B cell (primary cell): ENCODE results near the gene THEMIS2. TPM values are rescaled to one million over a fixed set of nuclear protein-coding genes. Genes with fewer than 3 reads are reported as not detected.

Experiments
- ATAC-seq: fragments of 200-7000 bp; cut with Tn5 transposase; one replicate; pipeline ENCODE4 v1.10.0; 2021; ENCODE audit warnings: low read depth, mild to moderate bottlenecking, moderate number of reproducible peaks, moderate library complexity
- CTCF ChIA-PET: fragments of 350-600 bp; sonication (Branson Sonifier 250); formaldehyde crosslinking; loops from one replicate; lab custom pipeline; 2021; ENCODE audit warnings: antibody characterized with exemption, inconsistent platforms; lab: Charles Lee
- POLR2A ChIA-PET: fragments of 350-600 bp; sonication (Branson Sonifier 250); formaldehyde crosslinking; loops from one replicate; lab custom pipeline; 2021; ENCODE audit warnings: antibody characterized with exemption; lab: Charles Lee
- DNase-seq: peaks from one replicate; pipeline ENCODE4 v3.0.0; 2013
- H2AFZ ChIP-seq: 2 replicates; pipeline ENCODE4 v1.6.1; 2012; ENCODE audit warnings: mild to moderate bottlenecking, low read depth, low read length; ENCODE audit not compliant: insufficient read depth, poor library complexity, severe bottlenecking
- H3K27ac ChIP-seq, 2 donors: 1 replicate in 1 of 2; 2 replicates in 1 of 2; pipeline ENCODE4 v1.5.1; 2012 to 2013; ENCODE audit warnings: low read length in 2 of 2, mild to moderate bottlenecking in 2 of 2, moderate library complexity in 1 of 2
- H3K27me3 ChIP-seq, 4 experiments: fragments of 200-600 bp in 1 of 4; sonication (generic) in 1 of 4; replicated peaks in 1 of 4; 1 replicate in 2 of 4; 2 replicates in 2 of 4; pipeline versions ENCODE4 v1.6.1 to v1.7.0; 2013 to 2016; ENCODE audit warnings: low read length in 3 of 4, mild to moderate bottlenecking in 2 of 4, mixed read lengths in 1 of 4, moderate library complexity in 1 of 4; ENCODE audit not compliant: insufficient read depth in 4 of 4, control insufficient read depth in 3 of 4; ENCODE audit errors: control extremely low read depth in 1 of 4
- H3K36me3 ChIP-seq, 2 experiments: replicated peaks in 1 of 2; 1 replicate in 1 of 2; 2 replicates in 1 of 2; pipeline versions ENCODE4 v1.6.1 to v1.7.1; 2013; ENCODE audit warnings: low read length in 1 of 2; ENCODE audit not compliant: insufficient read depth in 2 of 2, control insufficient read depth in 1 of 2; ENCODE audit errors: control extremely low read depth in 1 of 2, extremely low read depth in 1 of 2
- H3K4me1 ChIP-seq, 2 donors: fragments of 200-600 bp in 1 of 2; sonication (generic) in 1 of 2; 1 replicate in 1 of 2; 2 replicates in 1 of 2; pipeline versions ENCODE4 v1.5.1 to v1.6.1; 2013 to 2017; ENCODE audit warnings: low read length in 2 of 2; ENCODE audit not compliant: control insufficient read depth in 2 of 2, insufficient read depth in 2 of 2
- H3K4me2 ChIP-seq: replicated peaks from 2 replicates; pipeline ENCODE3; 2012; ENCODE audit warnings: mild to moderate bottlenecking, low read depth, low read length; ENCODE audit not compliant: poor library complexity, severe bottlenecking
- H3K4me3 ChIP-seq, 5 experiments: fragments of 200-600 bp in 1 of 5; sonication (generic) in 1 of 5; 1 replicate in 3 of 5; 2 replicates in 2 of 5; pipeline versions ENCODE4 v1.5.1 to v1.7.0; 2011 to 2016; ENCODE audit warnings: low read length in 4 of 5, mild to moderate bottlenecking in 4 of 5, low read depth in 2 of 5, control low read depth in 1 of 5, moderate library complexity in 1 of 5; ENCODE audit not compliant: insufficient read depth in 1 of 5; ENCODE audit errors: control extremely low read depth in 1 of 5, extremely low read depth in 1 of 5
- H3K79me2 ChIP-seq: fragments of 200-600 bp; sonication (generic); one replicate; pipeline ENCODE4 v1.6.0; 2016; ENCODE audit warnings: low read length; ENCODE audit not compliant: control insufficient read depth, insufficient read depth
- H3K9ac ChIP-seq: fragments of 200-600 bp; sonication (generic); 2 replicates; pipeline ENCODE4 v1.6.1; 2017; ENCODE audit warnings: mild to moderate bottlenecking, low read length, moderate library complexity
- H3K9me3 ChIP-seq, 3 donors: one replicate each; pipeline versions ENCODE4 v1.6.1 to v1.7.1; 2013; ENCODE audit warnings: low read length in 2 of 3; ENCODE audit not compliant: control insufficient read depth in 2 of 3, insufficient read depth in 1 of 3; ENCODE audit errors: control extremely low read depth in 1 of 3
- H4K20me1 ChIP-seq: 2 replicates; pipeline ENCODE4 v1.6.0; 2012; ENCODE audit warnings: mild to moderate bottlenecking, low read length; ENCODE audit not compliant: insufficient read depth, control insufficient read depth, poor library complexity, severe bottlenecking
- H3K27ac Mint-ChIP-seq: one replicate; pipeline ENCODE4 v1.8.0; 2021; ENCODE audit warnings: mixed read lengths
- H3K27me3 Mint-ChIP-seq: one replicate; pipeline ENCODE4 v1.8.0; 2021; ENCODE audit warnings: mixed read lengths
- H3K4me1 Mint-ChIP-seq: one replicate; pipeline ENCODE4 v1.8.0; 2021; ENCODE audit warnings: mixed read lengths
- H3K4me3 Mint-ChIP-seq: one replicate; pipeline ENCODE4 v1.8.0; 2021; ENCODE audit warnings: mixed read lengths
- H3K9me3 Mint-ChIP-seq: one replicate; pipeline ENCODE4 v1.8.0; 2022; ENCODE audit warnings: mixed read lengths; ENCODE audit not compliant: insufficient read depth
- CTCF ChIP-seq: fragments of 200-600 bp; IDR thresholded peaks from one replicate; pipeline ENCODE4 v1.8.0; 2022; ENCODE audit warnings: antibody characterized with exemption, mild to moderate bottlenecking
- EZH2 ChIP-seq: IDR thresholded peaks from 2 replicates; pipeline ENCODE4 v1.6.1; 2012; ENCODE audit warnings: borderline replicate concordance, low read depth, mild to moderate bottlenecking, moderate library complexity, low read length; ENCODE audit not compliant: insufficient read depth, poor library complexity, severe bottlenecking
- WGBS: methylation state at CpG from one replicate; pipeline ENCODE4 v1.1.5; 2013; ENCODE audit warnings: missing lambda C conversion rate; ENCODE audit not compliant: insufficient coverage; 5-methylcytosine and 5-hydroxymethylcytosine counted together
- intact Hi-C: fragments of 100-400 bp; cut with micrococcal nuclease; formaldehyde crosslinking; loops from one replicate; pipeline ENCODE4 v1.10.0; 2022
- polyA plus RNA-seq: library from polyadenylated mRNA; depleted of rRNA; stranded (reverse); fragments of >200 nt; gene quantifications from 2 replicates; pipeline ENCODE4 v1.2.3, GENCODE V29; 2012
- total RNA-seq, 2 donors: library from RNA; stranded (reverse); fragments of 120-200 nt in 1 of 2; gene quantifications; 1 replicate in 1 of 2; 2 replicates in 1 of 2; pipeline versions ENCODE4 v1.2.3 to v1.2.4, GENCODE V29; 2013 to 2022

Gene THEMIS2
- total and polyA plus RNA-seq, 2 donors (not counting 1 experiment from before 2014, with no cell fraction given) = 72.0 to 230 TPM

- Mint-ChIP-seq H3K4me1 (peaks cover 55% of the 10 kb centered on the region), H3K27me3 (no peaks in the 10 kb centered on the region), H3K4me3 (no peak overlapping the region), H3K9me3 (no peaks in the 10 kb centered on the region), H3K27ac (peak overlapping the region; percentile 67)
- intact Hi-C loops = no loop called here
- ATAC-seq (no peak), DNase-seq (no peak)
- Histone ChIP-seq H3K4me3 (no peak overlapping the region), H3K27me3 (peaks cover 0 to 3% (median 0%) of the 10 kb centered on the region in 4 experiments), H3K79me2 (no peaks in the 10 kb centered on the region), H3K4me2 (no peak overlapping the region), H3K27ac (no peak overlapping the region), H3K4me1 (peaks cover 37 to 48% of the 10 kb centered on the region in 2 donors), H3K9ac (no peak overlapping the region), H4K20me1 (no peaks in the 10 kb centered on the region), H3K9me3 (no peaks in the 10 kb centered on the region), H2AFZ (no peak overlapping the region), H3K36me3 (no peaks in the 10 kb centered on the region)
- 97% methylated on average over 3 of the region's 3 CpGs for WGBS
- CTCF ChIA-PET = interaction anchor here (7.1 kb wide), 1 partner anchor 118 kb away, joined by 147 read pairs; no protein-coding TSS in a partner anchor
- POLR2A ChIA-PET = no interaction called here
- TF ChIP-seq CTCF = no peak
- no peak for TF ChIP-seq EZH2
These were observed 10.3 kb upstream of the THEMIS2 start for GRCh38 chr1:27862004-27862403.

GRCh38 chr1:27862671-27863537 lies 9.4 kb upstream of the THEMIS2 start:
- H3K4me2 ChIP-seq = peak overlapping the region; percentile 58
- ATAC-seq (peak; percentile 63), DNase-seq (peak; percentile 78)
- no peak overlapping the region for H2AFZ ChIP-seq
- H3K9me3 ChIP-seq = no peaks in the 10 kb centered on the region
- ChIA-PET CTCF (interaction anchor here (0.9 to 1.5 kb wide), 3 partner anchors 12 to 817 kb away, joined by 3 to 9 read pairs (median 3); no protein-coding TSS in a partner anchor), POLR2A (interaction anchor here (0.6 to 1.0 kb wide), 3 partner anchors 12 to 38 kb away, joined by 4 to 7 read pairs (median 4); no protein-coding TSS in a partner anchor)
- H3K4me1 ChIP-seq = peaks cover 37 to 48% of the 10 kb centered on the region in 2 donors
- peak overlapping the region; percentile 2 for H3K9ac ChIP-seq
- H3K4me3 Mint-ChIP-seq = peak overlapping the region; percentile 35
- no peaks in the 10 kb centered on the region for H3K9me3 Mint-ChIP-seq
- 62% methylated on average over 9 of the region's 9 CpGs for WGBS
- intact Hi-C loops = loop anchor here (1.0 kb wide), 1 partner anchor 9 kb away; the partner anchor contains the start of gene THEMIS2
- peaks cover 0 to 3% (median 0%) of the 10 kb centered on the region in 4 experiments for H3K27me3 ChIP-seq
- peak overlapping the region; percentile 86 for H3K27ac Mint-ChIP-seq
- H3K4me3 ChIP-seq = no peak overlapping the region
- no peaks in the 10 kb centered on the region for H3K36me3 ChIP-seq
- peaks cover 56% of the 10 kb centered on the region for H3K4me1 Mint-ChIP-seq
- no peaks in the 10 kb centered on the region for H3K79me2 ChIP-seq
- TF ChIP-seq EZH2 (no peak), CTCF (no peak)
- no peaks in the 10 kb centered on the region for H3K27me3 Mint-ChIP-seq
- H4K20me1 ChIP-seq = no peaks in the 10 kb centered on the region
- peak overlapping the region; percentile 74 for H3K27ac ChIP-seq
